Neutrophil (primary cell): ENCODE measurements around the gene PIP4K2C.
"Not testable (repeated sequence)": the region's sequence is repeated elsewhere in the genome, so short reads cannot be mapped to it uniquely, and the experiment has no call there.

ENCODE experiments used
- H3K27ac ChIP-seq: fragments of 200-600 bp; sonication (generic); 2 replicates; pipeline ENCODE4 v1.5.1; 2016; ENCODE audit warnings: mild to moderate bottlenecking, moderate library complexity
- H3K27me3 ChIP-seq: fragments of 200-600 bp; sonication (generic); 2 replicates; pipeline ENCODE4 v1.6.0; 2016; ENCODE audit warnings: mild to moderate bottlenecking
- H3K36me3 ChIP-seq: fragments of 200-600 bp; sonication (generic); 2 replicates; pipeline ENCODE4 v1.5.1; 2017
- H3K4me1 ChIP-seq, 2 experiments: fragments of 200-600 bp in 1 of 2; sonication (generic) in 1 of 2; 1 replicate in 1 of 2; 2 replicates in 1 of 2; pipeline versions ENCODE4 v1.5.1 to v1.6.1; 2013 to 2016; ENCODE audit warnings: low read depth in 1 of 2, low read length in 1 of 2, mild to moderate bottlenecking in 1 of 2, moderate library complexity in 1 of 2; ENCODE audit not compliant: control insufficient read depth in 1 of 2, insufficient read depth in 1 of 2
- H3K4me3 ChIP-seq, 2 experiments: fragments of 200-600 bp in 1 of 2; sonication (generic) in 1 of 2; 1 replicate in 1 of 2; 2 replicates in 1 of 2; pipeline ENCODE4 v1.5.1; 2013 to 2016; ENCODE audit warnings: low read depth in 1 of 2, low read length in 1 of 2, mild to moderate bottlenecking in 1 of 2, moderate library complexity in 1 of 2
- H3K9me3 ChIP-seq: fragments of 200-600 bp; sonication (generic); 2 replicates; pipeline ENCODE4 v1.5.1; 2016
- TF ChIP-seq, protein P1 (sequence below): fragments of 200-600 bp; sonication (generic); IDR thresholded peaks from 2 replicates; pipeline ENCODE4 v1.5.1; 2016; ENCODE audit warnings: antibody characterized with exemption

Gene PIP4K2C

GRCh38 chr12:57614178-57614947 is 23.4 kb downstream of the PIP4K2C start:
- no peaks in the 10 kb centered on the region for H3K36me3 ChIP-seq

GRCh38 chr12:57614948-57615500 is 24.0 kb downstream of the PIP4K2C start:
- Histone ChIP-seq H3K9me3 (no peaks in the 10 kb centered on the region), H3K4me1 (peaks cover 3 to 19% of the 10 kb centered on the region in 2 experiments), H3K36me3 (no peaks in the 10 kb centered on the region), H3K27me3 (peaks cover 100% of the 10 kb centered on the region), H3K4me3 (no peak overlapping the region), H3K27ac (no peak overlapping the region)
- TF ChIP-seq, protein P1, sequence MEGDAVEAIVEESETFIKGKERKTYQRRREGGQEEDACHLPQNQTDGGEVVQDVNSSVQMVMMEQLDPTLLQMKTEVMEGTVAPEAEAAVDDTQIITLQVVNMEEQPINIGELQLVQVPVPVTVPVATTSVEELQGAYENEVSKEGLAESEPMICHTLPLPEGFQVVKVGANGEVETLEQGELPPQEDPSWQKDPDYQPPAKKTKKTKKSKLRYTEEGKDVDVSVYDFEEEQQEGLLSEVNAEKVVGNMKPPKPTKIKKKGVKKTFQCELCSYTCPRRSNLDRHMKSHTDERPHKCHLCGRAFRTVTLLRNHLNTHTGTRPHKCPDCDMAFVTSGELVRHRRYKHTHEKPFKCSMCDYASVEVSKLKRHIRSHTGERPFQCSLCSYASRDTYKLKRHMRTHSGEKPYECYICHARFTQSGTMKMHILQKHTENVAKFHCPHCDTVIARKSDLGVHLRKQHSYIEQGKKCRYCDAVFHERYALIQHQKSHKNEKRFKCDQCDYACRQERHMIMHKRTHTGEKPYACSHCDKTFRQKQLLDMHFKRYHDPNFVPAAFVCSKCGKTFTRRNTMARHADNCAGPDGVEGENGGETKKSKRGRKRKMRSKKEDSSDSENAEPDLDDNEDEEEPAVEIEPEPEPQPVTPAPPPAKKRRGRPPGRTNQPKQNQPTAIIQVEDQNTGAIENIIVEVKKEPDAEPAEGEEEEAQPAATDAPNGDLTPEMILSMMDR = no peak

More at GRCh38 chr12:57614178-57614947, 23.4 kb downstream of the PIP4K2C start:
- TF ChIP-seq, protein P1 = no peak
- H3K27ac ChIP-seq = no peak overlapping the region
- no peak overlapping the region for H3K4me3 ChIP-seq
- H3K9me3 ChIP-seq = no peaks in the 10 kb centered on the region
- H3K4me1 ChIP-seq = peaks cover 1 to 13% of the 10 kb centered on the region in 2 experiments
- H3K27me3 ChIP-seq = peaks cover 100% of the 10 kb centered on the region

GRCh38 chr12:57615637-57616036 is 24.6 kb downstream of the PIP4K2C start:
- no peak overlapping the region for H3K4me3 ChIP-seq
- H3K27me3 ChIP-seq = peaks cover 100% of the 10 kb centered on the region
- peaks cover 6 to 21% of the 10 kb centered on the region in 2 experiments for H3K4me1 ChIP-seq
- H3K36me3 ChIP-seq = no peaks in the 10 kb centered on the region
- TF ChIP-seq, protein P1 = no peak
- no peak overlapping the region for H3K27ac ChIP-seq
- no peaks in the 10 kb centered on the region for H3K9me3 ChIP-seq

- peaks cover 15 to 21% of the 10 kb centered on the region in 2 experiments for H3K4me1 ChIP-seq
- H3K27ac ChIP-seq = no peak overlapping the region
- peaks cover 100% of the 10 kb centered on the region for H3K27me3 ChIP-seq
- TF ChIP-seq, protein P1 = no peak
- no peaks in the 10 kb centered on the region for H3K36me3 ChIP-seq
- H3K4me3 ChIP-seq = no peak overlapping the region
- no peaks in the 10 kb centered on the region for H3K9me3 ChIP-seq
Observed at GRCh38 chr12:57616383-57617101, 25.6 kb downstream of the PIP4K2C start.

- Histone ChIP-seq H3K27ac (no peak overlapping the region), H3K9me3 (no peaks in the 10 kb centered on the region), H3K27me3 (peaks cover 100% of the 10 kb centered on the region), H3K4me3 (no peak overlapping the region), H3K36me3 (no peaks in the 10 kb centered on the region), H3K4me1 (peaks cover 20 to 25% of the 10 kb centered on the region in 2 experiments)
- TF ChIP-seq, protein P1 = no peak
Observed at GRCh38 chr12:57617942-57618341, 26.9 kb downstream of the PIP4K2C start.

DNA sequence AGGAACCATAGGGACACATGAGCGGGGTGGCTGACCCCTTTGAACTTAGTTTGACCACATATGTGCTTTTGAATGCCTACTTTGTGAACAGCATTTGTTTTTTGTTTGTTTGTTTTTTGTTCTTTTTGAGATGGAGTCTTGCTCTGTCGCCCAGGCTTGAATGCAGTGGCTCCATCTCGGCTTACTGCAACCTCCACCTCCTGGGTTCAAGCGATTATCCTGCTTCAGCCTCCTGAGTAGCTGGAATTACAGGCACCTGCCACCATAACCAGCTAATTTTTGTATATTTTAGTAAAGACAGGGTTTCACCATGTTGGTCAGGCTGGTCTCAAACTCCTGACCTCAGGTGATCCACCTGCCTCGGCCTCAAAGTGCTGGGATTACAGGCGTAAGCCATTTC is 27.4 kb downstream of the PIP4K2C start:
- not testable (repeated sequence) for H3K27ac ChIP-seq, H3K4me3 ChIP-seq, H3K36me3 ChIP-seq, H3K9me3 ChIP-seq
- peaks cover 20 to 25% of the 10 kb centered on the region in 2 experiments for H3K4me1 ChIP-seq
- peaks cover 100% of the 10 kb centered on the region for H3K27me3 ChIP-seq
